SK-N-SH (cell line): ENCODE data around the gene ZFAND6. TPM values are rescaled to one million over a fixed set of nuclear protein-coding genes. Genes with fewer than 3 reads are reported as not detected.

Source experiments
- CTCF ChIA-PET: fragments of 300-600, 350-600 bp; formaldehyde crosslinking; extraction: SDS; loops from one replicate; lab custom pipeline; 2021; lab: Yijun Ruan, JAX
- POLR2A ChIA-PET: fragments of 350-600 bp; sonication (Branson Sonifier 250); formaldehyde crosslinking; extraction: SDS; loops from one replicate; lab custom pipeline; 2020; ENCODE audit warnings: antibody characterized with exemption, inconsistent platforms; lab: Yijun Ruan, JAX
- DNase-seq: peaks from one replicate; pipeline ENCODE4 v3.0.0; 2012
- H2AFZ ChIP-seq: fragments of 200-600 bp; sonication (generic); 2 replicates; pipeline ENCODE4 v1.8.1; 2016; ENCODE audit warnings: antibody characterized with exemption, mild to moderate bottlenecking, low read depth
- H3F3A ChIP-seq: fragments of 200-600 bp; sonication (generic); replicated peaks from 2 replicates; pipeline ENCODE3; 2016; ENCODE audit warnings: antibody characterized with exemption, mild to moderate bottlenecking; ENCODE audit not compliant: insufficient read depth
- H3K27ac ChIP-seq, 2 experiments: fragments of 200-500 bp in 1 of 2; fragments of 200-600 bp in 1 of 2; sonication (Bioruptor generic) in 1 of 2; sonication (generic), shearing (Covaris generic) in 1 of 2; 2 replicates each; pipeline versions ENCODE4 v1.5.1 to v1.6.1; 2014 to 2016; ENCODE audit warnings: low read depth in 2 of 2, inconsistent platforms in 1 of 2, low read length in 1 of 2, mild to moderate bottlenecking in 1 of 2, mixed read lengths in 1 of 2
- H3K27me3 ChIP-seq: fragments of 200-600 bp; sonication (generic), shearing (Covaris generic); 2 replicates; pipeline ENCODE4 v1.6.1; 2016; ENCODE audit warnings: mixed run types; ENCODE audit not compliant: insufficient read depth
- H3K36me3 ChIP-seq, 2 experiments: fragments of 200-500 bp in 1 of 2; fragments of 200-600 bp in 1 of 2; sonication (Bioruptor generic) in 1 of 2; sonication (generic) in 1 of 2; replicated peaks in 1 of 2; 2 replicates each; pipeline versions ENCODE3 to v1.5.1; 2014 to 2016; ENCODE audit warnings: low read length in 1 of 2, mild to moderate bottlenecking in 1 of 2; ENCODE audit not compliant: insufficient read depth in 2 of 2, control insufficient read depth in 1 of 2
- H3K4me1 ChIP-seq, 2 experiments: fragments of 200-500 bp in 1 of 2; fragments of 200-600 bp in 1 of 2; sonication (Bioruptor generic) in 1 of 2; sonication (generic), shearing (Covaris generic) in 1 of 2; 2 replicates each; pipeline versions ENCODE4 v1.5.1 to v1.6.1; 2014 to 2016; ENCODE audit warnings: low read depth in 1 of 2, low read length in 1 of 2, mixed run types in 1 of 2; ENCODE audit not compliant: insufficient read depth in 2 of 2, control insufficient read depth in 1 of 2
- H3K4me2 ChIP-seq: fragments of 200-600 bp; sonication (generic), shearing (Covaris generic); 2 replicates; pipeline ENCODE4 v1.6.1; 2017; ENCODE audit warnings: mixed run types
- H3K4me3 ChIP-seq, 2 experiments: fragments of 200-500 bp in 1 of 2; fragments of 200-600 bp in 1 of 2; sonication (Bioruptor generic) in 1 of 2; sonication (generic), shearing (Covaris generic) in 1 of 2; 2 replicates each; pipeline versions ENCODE4 v1.5.1 to v1.8.1; 2014 to 2016; ENCODE audit warnings: low read depth in 2 of 2, inconsistent platforms in 1 of 2, low read length in 1 of 2, mild to moderate bottlenecking in 1 of 2, mixed read lengths in 1 of 2, moderate library complexity in 1 of 2
- H3K79me2 ChIP-seq: fragments of 200-600 bp; sonication (generic); 2 replicates; pipeline ENCODE4 v1.8.1; 2017; ENCODE audit warnings: mild to moderate bottlenecking; ENCODE audit not compliant: insufficient read depth
- H3K9ac ChIP-seq: fragments of 200-600 bp; sonication (generic); 2 replicates; pipeline ENCODE4 v1.6.1; 2017; ENCODE audit warnings: mixed run types
- H3K9me2 ChIP-seq: fragments of 200-600 bp; sonication (generic); 2 replicates; pipeline ENCODE4 v1.6.1; 2017; ENCODE audit warnings: mixed run types
- H3K9me3 ChIP-seq: fragments of 200-600 bp; sonication (generic); 2 replicates; pipeline ENCODE4 v1.6.1; 2017; ENCODE audit warnings: mixed run types, mild to moderate bottlenecking, moderate library complexity
- H4K20me1 ChIP-seq: fragments of 200-600 bp; sonication (generic); 2 replicates; pipeline ENCODE4 v1.6.1; 2017; ENCODE audit warnings: mild to moderate bottlenecking, mixed run types; ENCODE audit not compliant: insufficient read depth
- CTCF ChIP-seq: fragments of 200-600 bp; sonication (generic); IDR thresholded peaks from 2 replicates; pipeline ENCODE4 v1.6.1; 2017; ENCODE audit warnings: antibody characterized with exemption, mild to moderate bottlenecking, moderate library complexity
- EP300 ChIP-seq, 2 experiments: IDR thresholded peaks; 2 replicates each; pipeline versions ENCODE4 v1.4.0 to v1.6.1; 2012; ENCODE audit warnings: borderline replicate concordance in 1 of 2, low read depth in 1 of 2, low read length in 1 of 2
- FOSL2 ChIP-seq: IDR thresholded peaks from 2 replicates; pipeline ENCODE4 v1.4.0; 2012; ENCODE audit warnings: low read depth, mild to moderate bottlenecking, moderate library complexity, borderline replicate concordance
- FOXJ3 ChIP-seq: sonication (generic); formaldehyde crosslinking; IDR thresholded peaks from 2 replicates; pipeline ENCODE4 v1.5.1; 2020; ENCODE audit warnings: mild to moderate bottlenecking, missing genetic modification reagents
- JUND ChIP-seq: IDR thresholded peaks from 2 replicates; pipeline ENCODE4 v1.4.0; 2012
- MAX ChIP-seq: IDR thresholded peaks from 2 replicates; pipeline ENCODE4 v1.4.0; 2012; ENCODE audit warnings: low read depth
- MEF2A ChIP-seq: IDR thresholded peaks from 2 replicates; pipeline ENCODE4 v1.4.0; 2012; ENCODE audit warnings: low read depth, borderline replicate concordance
- MXI1 ChIP-seq: IDR thresholded peaks from 2 replicates; pipeline ENCODE4 v1.6.1; 2012; ENCODE audit warnings: mild to moderate bottlenecking, low read depth, low read length, improper control_type of control experiment
- NFIC ChIP-seq: IDR thresholded peaks from 2 replicates; pipeline ENCODE4 v1.4.0; 2012; ENCODE audit warnings: borderline replicate concordance
- POLR2AphosphoS5 ChIP-seq: IDR thresholded peaks from 2 replicates; pipeline ENCODE4 v1.6.1; 2012; ENCODE audit warnings: low read depth, low read length
- RFX5 ChIP-seq: IDR thresholded peaks from 2 replicates; pipeline ENCODE4 v1.6.1; 2012; ENCODE audit warnings: mild to moderate bottlenecking, improper control_type of control experiment, low read length
- SMC3 ChIP-seq: IDR thresholded peaks from 2 replicates; pipeline ENCODE4 v1.6.1; 2012; ENCODE audit warnings: low read depth, low read length, improper control_type of control experiment
- TCF12 ChIP-seq: IDR thresholded peaks from 2 replicates; pipeline ENCODE4 v1.4.0; 2012
- WGBS: methylation state at CpG from one replicate; pipeline ENCODE4 v1.1.6; 2017; ENCODE audit warnings: low lambda C conversion rate; 5-methylcytosine and 5-hydroxymethylcytosine counted together
- polyA plus RNA-seq, 3 experiments: library from polyadenylated mRNA; depleted of rRNA; stranded (reverse); fragments of >200 nt; gene quantifications; 2 replicates each; pipeline ENCODE4 v1.2.3, GENCODE V29; 2012

The ZFAND6 gene
- polyA plus RNA-seq, 1 of the 3 experiments (the other 2 are of a cell fraction) = 90.1 TPM

- H3K4me3 ChIP-seq = no peak overlapping the region
- H3K4me2 ChIP-seq = peak overlapping the region; percentile 42; the same call in 1 of the 2 replicates
- peak overlapping the region in 1 of 2 experiments; percentile 59; a peak in 2 of 4 replicates for H3K27ac ChIP-seq
- 53% methylated on average over 12 of the region's 17 CpGs for WGBS
- no peaks in the 10 kb centered on the region for H4K20me1 ChIP-seq
- ChIA-PET CTCF (no interaction called here), POLR2A (no interaction called here)
- H3K9me3 ChIP-seq = no peaks in the 10 kb centered on the region
- H3K9ac ChIP-seq = no peak overlapping the region
- H3K79me2 ChIP-seq = no peaks in the 10 kb centered on the region
- H3K27me3 ChIP-seq = no peaks in the 10 kb centered on the region
- H2AFZ ChIP-seq = no peak overlapping the region
- peaks cover 14 to 27% of the 10 kb centered on the region in 2 experiments for H3K36me3 ChIP-seq
- H3K9me2 ChIP-seq = no peaks in the 10 kb centered on the region
- no peak for DNase-seq
- H3F3A ChIP-seq = peaks cover 16% of the 10 kb centered on the region
- TF ChIP-seq MEF2A = peak; percentile 84
- peak; percentile 31; the same call in 1 of the 2 replicates for TF ChIP-seq MAX
- no peak for TF ChIP-seq SMC3
- peak in 1 of 2 experiments; percentile 34; a peak in 1 of 4 replicates for TF ChIP-seq EP300 (IDR thresholded peaks at IDR 0.05; ENCODE audit: borderline replicate concordance in 1 of 2, low read depth in 1 of 2, low read length in 1 of 2)
- peak; percentile 53; the same call in 1 of the 2 replicates for TF ChIP-seq POLR2AphosphoS5
- TF ChIP-seq RFX5 = no peak
- peak; percentile 29; the same call in 1 of the 2 replicates for TF ChIP-seq NFIC
- TF ChIP-seq JUND = peak; percentile 60
- TF ChIP-seq TCF12 = peak; percentile 38; the same call in 1 of the 2 replicates
- peak; percentile 90 for TF ChIP-seq FOSL2
- TF ChIP-seq, all 33 proteins: peak for 8
- H3K4me1 ChIP-seq = peaks cover 0 to 11% of the 10 kb centered on the region in 2 experiments; a peak in 2 of 4 replicates
Observed at GRCh38 chr15:80179025-80179759, 119.7 kb downstream of the ZFAND6 start.

- Histone ChIP-seq H2AFZ (no peak overlapping the region), H3K9me3 (no peaks in the 10 kb centered on the region), H3K27me3 (no peaks in the 10 kb centered on the region), H3K27ac (no peak overlapping the region), H3F3A (peaks cover 10% of the 10 kb centered on the region), H3K9me2 (no peaks in the 10 kb centered on the region), H3K4me2 (peak overlapping the region; percentile 42; the same call in 1 of the 2 replicates)
- 88% methylated on average over 8 of the region's 16 CpGs for WGBS
- CTCF ChIA-PET = no interaction called here
- TF ChIP-seq MXI1 (no peak), CTCF (no peak), FOXJ3 (no peak)
- TF ChIP-seq, all 33 proteins: peak for 0
- no peaks in the 10 kb centered on the region for H3K79me2 ChIP-seq
- DNase-seq = no peak
- peaks cover 0 to 6% of the 10 kb centered on the region in 2 experiments; a peak in 2 of 4 replicates for H3K4me1 ChIP-seq
- peaks cover 20 to 33% of the 10 kb centered on the region in 2 experiments for H3K36me3 ChIP-seq
- POLR2A ChIA-PET = no interaction called here
- no peak overlapping the region for H3K9ac ChIP-seq
- no peak overlapping the region for H3K4me3 ChIP-seq
- H4K20me1 ChIP-seq = no peaks in the 10 kb centered on the region
Observed at GRCh38 chr15:80179935-80180334, 120.5 kb downstream of the ZFAND6 start.
